NK-92 treated with Interleukin-12 subunit alpha and Interleukin-12 subunit beta, amount 100 ng/mL, for 24 hours (cell line): Measurements from ENCODE around the gene COL8A1.
"Not testable (repeated sequence)": the region's sequence is repeated elsewhere in the genome, so short reads cannot be mapped to it uniquely, and the experiment has no call there.

Source experiments
- DNase-seq: peaks from one replicate; lab custom pipeline; 2025; lab: John Stamatoyannopoulos, UW

Gene COL8A1

DNA sequence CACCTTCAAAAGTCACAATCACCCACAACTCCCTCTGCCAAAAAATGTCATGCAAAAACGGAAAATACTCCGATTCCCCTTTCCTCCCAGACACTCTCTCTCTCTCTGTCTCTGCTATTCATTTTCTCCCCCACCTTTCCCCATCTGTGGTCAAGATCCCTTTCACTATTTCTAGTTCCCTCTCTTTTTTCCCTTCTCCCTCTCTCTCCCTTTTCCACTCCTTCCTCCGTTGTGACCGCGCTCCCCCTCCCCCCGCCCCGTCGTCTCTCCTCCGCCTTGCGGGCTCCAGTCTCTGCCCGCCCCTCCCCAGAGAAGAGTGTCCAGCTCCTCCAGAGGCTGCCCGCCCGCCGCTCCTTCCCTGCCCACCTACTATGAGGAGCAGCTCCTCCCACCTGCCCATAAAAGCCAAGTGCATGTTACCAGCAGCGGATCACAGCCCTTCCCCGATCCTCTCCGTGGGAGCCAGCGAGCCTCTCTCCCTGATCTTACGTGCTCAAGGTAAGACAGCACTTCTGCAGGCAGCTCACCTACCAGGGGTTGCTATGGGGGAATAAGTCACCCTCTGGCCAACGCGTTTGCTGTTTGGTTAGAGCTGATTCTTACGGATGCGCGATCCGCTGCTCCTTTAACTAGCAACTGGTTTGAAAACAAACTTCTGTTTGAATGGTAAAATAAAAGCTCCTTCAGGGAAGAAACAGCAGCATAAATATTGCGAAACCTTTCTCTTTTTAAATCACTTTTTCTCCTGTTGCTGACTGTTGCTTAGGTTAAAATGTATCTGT is at the start of gene COL8A1:
Gene COL8A1, plus strand, starts transcription at position 428 of the 782 bp plus-strand sequence. CDS start 152,089 bp downstream, outside the sequence.
- no peak for DNase-seq

DNA sequence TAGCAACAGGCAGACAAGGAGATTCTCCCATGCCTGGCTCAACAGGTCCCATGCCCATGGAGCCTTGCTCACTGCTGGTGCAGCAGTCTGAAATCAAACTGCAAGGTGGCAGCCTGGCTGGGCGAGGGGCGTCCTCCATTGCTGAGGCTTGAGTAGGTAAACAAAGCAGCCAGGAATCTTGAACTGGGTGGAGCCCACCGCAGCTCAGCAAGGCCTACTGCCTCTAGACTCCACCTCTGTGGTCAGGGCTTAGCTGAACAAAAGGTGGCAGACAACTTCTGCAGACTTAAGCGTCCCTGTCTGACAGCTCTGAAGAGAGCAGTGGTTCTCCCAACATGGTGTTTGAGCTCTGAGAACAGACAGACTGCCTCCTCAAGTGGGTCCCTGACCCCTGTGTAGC is 49.2 kb upstream of the COL8A1 start:
- not testable (repeated sequence) for DNase-seq

DNA sequence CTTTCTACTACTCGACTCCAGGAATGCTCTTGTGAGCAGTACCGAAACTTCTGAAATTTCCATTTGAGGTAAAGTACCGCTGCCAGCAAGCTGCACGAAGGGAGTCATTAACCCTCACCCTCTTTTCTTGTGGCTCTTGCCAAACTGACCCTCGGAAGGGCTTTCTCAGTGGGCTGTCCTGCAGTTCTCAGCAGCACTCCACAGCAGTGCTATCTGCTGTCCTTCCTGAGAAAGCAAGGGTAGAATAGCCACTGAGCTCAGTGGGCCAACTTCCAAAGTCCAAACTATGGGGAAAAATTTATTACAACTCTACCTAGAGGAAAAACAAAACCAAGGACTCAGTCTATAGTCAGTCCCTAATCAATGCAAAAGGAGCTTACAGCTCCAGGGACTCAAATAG is 38.5 kb upstream of the COL8A1 start:
- DNase-seq = no peak

DNA sequence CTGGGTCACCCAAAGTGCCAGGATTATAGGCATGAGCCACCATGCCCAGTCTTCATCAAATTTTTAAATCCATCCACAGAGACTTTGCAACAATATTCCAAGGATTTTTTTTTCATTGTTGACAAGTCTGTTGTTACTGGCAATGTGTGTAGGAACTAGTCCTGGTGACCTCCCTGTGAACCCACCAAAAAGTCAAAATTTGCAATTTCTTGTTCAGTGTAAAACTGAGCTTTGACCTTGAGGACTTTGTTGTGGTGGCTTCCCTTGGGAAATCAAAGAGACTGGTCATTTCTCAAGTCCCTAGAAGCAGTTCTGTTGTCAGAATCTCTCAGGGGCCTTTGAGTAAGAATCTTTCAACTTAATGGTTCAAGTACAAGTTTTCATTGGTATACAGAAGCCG is 36.9 kb upstream of the COL8A1 start:
- DNase-seq = no peak

DNA sequence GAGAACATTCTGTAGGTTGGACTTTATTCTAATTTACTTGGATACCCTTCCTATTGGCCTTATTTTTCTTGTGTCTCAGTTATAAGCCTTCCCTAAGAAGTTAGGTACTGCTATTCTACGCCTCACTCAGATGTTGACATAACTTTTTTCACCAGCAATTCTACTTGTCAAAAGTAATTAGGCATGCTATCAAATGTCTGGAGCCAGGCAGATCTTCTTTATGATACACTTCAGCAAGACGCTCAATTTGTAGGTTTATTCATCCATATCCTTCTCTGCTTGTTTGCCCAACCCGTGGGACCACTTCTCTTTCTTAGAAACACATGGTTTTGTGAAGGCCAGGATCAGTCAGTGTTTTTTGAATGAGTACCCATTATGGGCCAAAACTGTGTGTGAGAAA is 36.2 kb upstream of the COL8A1 start:
- no peak for DNase-seq

DNA sequence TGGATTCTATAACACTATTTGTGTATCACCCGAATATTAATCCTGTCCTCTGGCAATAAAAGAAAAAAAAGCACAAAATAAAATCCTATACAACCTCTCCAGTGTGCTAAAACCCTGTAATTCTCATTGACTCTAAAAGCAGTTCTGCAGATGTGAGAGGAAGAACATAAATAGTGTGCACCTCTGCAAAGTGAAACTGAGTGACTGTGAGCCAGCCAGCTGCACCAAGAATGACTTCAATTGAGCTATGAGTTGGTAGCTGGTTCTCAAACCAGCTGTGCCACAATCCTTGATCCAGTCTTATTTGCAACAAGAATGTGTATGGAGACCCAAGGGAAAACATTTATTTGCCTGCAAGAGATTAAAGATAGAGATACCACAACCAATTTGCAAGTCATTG is 31.2 kb upstream of the COL8A1 start:
- no peak for DNase-seq

DNA sequence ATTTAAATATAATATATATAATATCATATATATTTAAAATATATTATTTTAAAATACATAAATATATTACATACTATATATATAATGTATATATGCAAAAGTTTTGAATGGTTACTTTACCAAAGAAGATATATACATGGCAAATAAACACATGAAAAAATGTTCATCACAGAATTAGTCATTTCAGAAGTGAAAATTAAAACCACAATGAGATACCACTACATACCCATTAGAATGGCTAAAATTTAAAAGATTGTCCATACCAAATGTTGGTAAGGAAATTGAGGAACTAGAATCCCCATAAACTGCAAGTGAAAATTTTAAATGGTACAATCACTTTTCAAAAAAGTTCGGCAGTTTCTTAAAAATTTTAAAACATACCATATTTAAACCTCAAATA is 23.6 kb upstream of the COL8A1 start:
- DNase-seq = no peak

DNA sequence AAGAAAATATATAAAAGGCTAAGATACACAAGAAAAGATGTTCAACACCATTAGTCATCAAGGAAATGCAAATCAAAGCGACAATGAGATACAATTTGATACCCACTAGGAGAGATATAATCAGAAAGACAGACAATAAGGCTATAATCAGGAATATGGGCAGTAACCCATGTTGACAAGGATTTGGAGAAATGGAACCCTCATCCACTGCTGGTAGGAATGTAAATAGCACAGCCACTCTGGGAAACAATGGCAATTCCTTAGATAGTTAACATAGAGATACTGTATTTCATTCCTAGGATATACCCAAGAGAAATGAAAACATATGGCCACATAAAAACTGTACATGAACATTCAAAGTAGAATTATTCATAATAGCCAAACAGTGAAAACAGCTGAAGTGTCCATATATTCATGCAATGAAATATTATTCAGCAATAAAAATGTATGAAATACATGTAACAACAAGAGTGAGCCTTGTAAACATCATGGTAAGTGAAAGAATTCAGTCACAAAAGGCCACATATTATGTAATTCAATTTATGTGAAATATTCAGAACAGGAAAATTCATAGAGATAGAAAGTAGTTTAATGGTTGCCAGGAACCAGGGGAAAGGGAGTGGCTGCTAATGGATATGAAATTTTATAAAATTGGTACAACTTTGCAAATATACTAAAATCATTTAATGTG is 18.2 kb upstream of the COL8A1 start:
- no peak for DNase-seq

DNA sequence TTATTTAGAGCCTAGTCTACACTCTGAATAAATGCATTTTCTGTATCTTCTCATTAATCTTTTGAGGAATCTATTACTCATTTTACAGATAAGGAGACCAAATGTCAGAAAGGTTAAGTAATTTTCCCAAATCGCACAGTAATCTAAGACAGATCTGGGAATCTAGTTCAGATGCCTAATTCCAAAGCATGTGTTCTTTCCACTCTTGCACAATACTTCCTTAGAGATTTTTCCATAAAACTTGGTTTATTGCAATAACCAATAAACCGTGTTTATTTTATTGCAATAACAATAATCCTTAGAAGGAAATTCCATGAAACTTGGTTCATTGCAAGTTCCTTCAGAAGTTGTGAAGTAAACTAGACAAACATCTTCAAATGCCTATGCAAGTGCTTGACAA is 17.4 kb upstream of the COL8A1 start:
- DNase-seq = no peak

DNA sequence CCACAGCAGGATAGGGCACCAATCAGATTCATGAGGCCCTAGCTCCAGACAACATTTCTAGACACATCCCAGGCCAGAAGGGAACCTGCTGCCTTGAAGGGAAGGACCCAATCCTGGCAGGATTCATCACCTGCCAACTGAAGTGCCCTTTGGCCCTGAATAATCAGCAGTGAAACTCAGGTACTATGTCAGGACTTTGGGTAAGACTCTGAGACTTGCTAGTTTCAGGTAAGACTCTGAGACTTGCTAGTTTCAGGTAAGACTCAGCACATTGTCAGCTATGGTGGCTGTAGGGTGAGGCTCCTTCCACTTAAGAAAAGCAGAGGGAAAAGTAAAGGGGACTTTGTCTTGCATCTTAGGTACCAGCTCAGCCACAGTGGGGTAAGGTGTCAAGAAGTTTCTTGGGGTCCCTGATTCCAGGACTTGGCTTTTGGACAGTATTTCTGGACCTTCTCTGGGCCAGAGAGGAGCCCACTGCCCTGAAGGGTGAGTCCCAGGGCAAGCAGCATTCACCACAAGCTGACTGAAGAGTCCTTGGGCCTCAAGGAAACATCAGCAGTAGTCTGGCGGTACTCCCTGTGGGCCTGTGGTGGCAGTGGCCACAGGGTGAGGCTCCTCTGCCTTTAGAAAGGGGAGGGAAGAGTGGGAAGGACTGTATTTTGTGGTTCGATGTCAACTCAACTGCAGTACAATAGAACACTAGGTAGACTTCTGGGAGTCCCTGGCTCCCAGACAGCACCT is 13.7 kb upstream of the COL8A1 start:
- DNase-seq = no peak

DNA sequence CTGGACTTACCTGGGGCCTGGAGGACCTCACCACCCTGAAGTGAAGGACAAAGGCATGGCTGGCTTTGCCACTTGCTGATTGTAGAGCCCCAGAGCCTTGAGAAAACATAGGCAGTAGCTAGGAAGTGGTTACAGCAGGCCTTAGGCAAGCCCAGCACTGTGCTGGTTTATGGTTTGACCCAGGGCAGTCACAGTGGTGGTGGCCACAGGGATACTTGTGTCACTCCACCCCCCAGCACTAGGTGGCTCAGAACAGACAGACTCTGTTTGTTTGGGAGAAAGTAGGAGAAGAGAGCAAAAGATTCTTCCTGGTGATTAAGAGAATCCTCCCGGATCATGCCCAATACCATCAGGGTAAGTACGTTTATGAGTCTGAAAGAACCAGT is 13.2 kb upstream of the COL8A1 start:
- DNase-seq = no peak

DNA sequence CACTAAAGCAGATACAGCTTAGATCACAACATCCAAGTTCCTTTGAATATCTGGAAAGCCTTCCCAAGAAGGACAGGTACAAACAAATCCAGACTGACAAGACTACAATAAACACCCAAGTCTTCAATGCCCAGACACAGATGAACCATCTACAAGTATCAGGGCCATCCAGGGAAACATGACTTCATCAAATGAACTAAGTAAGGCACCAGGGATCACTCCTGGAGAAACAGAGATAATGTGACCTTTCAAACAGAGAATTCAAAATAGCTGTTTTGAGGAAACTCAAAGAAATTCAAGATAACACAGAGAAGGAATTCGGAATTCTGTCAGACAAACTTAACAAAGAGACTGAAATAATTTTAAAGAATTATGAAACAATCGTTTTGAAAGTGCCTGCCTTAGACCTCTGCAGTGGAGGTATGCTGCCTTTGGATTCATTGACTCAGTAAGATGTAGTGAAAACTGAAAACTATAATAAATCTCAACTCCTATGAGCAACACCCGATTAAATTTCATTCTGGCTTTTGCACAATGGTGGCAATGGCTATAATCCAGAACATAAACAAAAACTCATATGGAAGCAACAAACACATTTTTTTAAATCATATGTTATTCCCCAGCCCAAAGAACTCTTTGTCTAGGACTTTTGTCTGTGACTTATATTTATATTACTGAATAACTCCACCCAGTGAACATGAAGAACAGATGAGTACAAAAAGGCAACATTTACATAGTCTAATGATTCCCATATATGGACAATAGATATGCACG is 12.6 kb upstream of the COL8A1 start:
- DNase-seq = no peak

DNA sequence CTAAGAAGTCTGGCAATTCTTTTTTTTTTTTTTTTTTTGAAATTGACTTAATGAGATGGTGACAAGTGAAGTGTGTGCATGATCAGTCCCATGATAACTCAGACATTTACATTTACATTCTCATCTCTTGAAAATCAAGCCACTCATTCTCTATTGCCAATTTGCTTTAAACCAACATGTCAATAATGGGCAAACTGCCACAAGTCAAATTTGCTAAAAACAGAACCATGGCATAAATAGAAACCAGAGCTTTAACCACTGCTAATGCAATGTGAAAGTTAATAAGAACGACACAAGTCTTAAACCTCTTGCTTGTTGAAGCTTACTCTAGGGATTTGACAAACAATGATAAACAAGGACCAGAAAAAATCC is 12.0 kb upstream of the COL8A1 start:
- no peak for DNase-seq

DNA sequence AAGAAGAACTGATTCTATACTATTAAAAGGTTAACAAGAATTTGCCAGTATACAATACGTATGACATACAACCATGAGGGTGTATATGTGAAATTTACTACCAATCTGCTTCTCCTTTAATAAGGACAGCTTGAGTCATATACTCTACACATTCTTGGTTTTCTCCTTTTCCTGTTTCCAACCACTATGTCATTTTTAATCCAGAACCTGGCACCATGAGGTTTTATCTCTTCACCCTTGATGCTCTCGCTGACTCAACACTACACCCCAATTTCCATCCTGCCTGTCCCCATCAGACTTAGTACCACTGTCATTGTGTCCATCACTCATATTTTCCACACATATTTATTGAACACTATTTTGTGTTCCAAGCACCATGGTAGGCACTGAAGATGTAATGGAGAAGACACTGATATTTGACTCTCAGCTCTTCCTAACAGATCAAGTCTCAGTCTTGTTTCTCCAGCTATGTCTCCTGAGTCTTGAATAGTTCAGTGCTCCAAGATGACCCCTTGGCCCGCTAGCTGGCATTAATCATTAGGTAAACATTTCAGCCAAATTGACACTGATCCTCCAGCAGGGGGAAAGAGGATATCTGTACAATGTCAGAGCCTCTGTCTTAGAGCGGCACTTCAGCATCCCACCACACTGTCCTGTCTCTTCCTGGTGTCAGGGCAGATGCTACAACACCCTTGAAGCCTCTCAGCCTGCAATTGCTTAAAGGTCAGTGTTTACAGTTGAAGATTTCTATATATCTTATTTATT is 11.2 kb upstream of the COL8A1 start:
- DNase-seq = no peak

DNA sequence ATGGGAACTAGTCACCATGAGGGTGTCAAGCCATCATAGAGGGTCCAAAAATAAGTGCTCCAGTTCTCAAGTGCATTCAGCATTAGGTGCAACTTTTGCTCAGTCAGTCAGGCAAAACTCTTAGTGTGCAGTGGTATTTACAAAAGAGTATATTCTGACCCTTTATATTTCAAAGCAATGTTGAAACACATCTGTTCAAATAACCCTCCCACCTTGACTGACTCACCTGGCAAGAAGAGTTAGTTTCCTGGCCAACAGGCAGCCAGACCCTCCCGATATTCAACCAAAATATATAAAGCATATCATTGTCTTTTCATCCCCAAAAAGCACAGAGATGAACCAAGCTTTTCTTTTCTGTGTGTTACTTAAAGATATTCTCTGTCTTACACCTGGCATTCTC is 7.6 kb upstream of the COL8A1 start:
- DNase-seq = no peak

DNA sequence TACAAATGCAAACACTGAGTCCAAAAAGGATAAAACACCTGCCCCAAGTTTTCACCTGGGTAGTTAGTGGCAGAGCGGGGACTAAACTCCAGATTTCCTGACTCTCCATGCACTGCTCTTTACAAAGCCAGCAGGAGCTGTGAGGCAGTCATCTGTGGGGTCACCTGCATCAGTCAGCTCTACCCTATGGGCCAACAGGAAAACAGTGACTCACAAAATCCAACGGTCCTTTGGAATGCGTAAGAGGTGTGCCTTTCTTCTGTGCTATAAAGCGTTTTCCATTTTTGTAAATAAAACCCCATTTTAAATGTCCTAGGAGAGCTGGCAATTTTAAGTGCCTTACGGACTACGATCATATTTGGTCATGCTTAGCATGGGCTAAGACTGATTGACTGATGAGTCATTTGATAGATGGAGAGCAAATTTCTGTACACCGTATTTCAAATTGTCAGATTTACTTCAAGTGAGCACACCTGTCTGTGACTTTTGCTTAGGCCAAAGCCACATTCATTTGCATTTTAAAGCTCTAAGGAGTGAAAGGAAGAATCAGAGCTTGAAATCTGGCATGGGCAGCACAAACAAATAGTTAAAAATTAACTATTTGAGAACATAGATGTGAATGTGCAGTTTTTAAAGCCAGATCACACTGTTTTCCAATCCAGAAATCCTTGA is 4.4 kb upstream of the COL8A1 start:
- no peak for DNase-seq

DNA sequence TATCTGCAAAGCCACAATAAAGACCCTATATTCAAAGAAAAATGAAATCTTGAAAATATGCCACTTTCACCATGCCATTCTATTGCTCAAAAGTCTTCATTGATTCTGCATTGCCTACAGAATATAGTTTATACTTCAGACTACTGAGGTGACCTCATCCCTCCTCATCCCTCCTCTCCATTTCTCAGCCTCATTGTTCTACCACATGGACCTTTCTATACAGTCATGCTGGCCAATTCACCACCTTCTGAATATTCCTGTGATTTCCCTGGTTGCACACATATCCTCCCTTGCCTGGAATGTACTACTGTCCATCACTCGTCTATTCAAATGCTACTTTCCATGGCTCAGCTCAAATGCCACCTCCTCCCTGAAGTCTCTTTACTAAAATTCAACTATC is 3.5 kb upstream of the COL8A1 start:
- no peak for DNase-seq

DNA sequence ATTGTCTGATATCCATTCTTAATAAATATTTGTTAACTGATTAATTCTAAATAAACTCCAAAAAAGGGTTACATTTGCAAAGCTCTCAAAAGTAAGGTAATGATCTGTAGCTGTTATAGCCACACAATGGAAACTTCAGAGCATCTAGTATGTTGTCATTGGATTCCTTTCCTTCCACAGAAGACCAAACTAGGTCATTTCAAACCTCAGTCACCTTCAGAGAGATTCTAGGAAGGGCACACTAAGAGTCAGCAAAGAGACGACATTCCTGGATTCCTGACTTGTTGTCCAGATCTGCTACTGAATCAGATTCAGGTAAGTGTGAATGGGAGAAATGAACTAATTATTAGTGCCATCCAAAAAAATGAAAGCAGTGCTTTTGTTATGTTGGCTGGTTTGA is 3.0 kb upstream of the COL8A1 start:
- no peak for DNase-seq

DNA sequence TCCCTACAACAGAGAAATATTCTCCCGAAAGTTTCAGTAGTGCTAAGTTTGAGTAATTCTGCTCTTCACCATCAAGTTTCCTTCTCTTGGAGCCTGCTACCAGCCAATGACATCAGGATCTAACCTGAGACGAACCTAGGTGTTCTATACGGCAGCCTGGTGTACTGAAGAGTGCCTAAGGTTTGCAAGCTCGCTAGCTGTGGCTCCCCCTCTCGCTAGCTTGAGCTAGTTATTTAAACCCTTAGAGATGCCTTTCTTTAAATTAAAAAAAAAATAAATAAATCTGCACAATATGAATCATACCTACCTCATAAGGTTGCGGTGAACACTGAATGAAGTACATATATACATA is 1.4 kb upstream of the COL8A1 start:
- DNase-seq = no peak

DNA sequence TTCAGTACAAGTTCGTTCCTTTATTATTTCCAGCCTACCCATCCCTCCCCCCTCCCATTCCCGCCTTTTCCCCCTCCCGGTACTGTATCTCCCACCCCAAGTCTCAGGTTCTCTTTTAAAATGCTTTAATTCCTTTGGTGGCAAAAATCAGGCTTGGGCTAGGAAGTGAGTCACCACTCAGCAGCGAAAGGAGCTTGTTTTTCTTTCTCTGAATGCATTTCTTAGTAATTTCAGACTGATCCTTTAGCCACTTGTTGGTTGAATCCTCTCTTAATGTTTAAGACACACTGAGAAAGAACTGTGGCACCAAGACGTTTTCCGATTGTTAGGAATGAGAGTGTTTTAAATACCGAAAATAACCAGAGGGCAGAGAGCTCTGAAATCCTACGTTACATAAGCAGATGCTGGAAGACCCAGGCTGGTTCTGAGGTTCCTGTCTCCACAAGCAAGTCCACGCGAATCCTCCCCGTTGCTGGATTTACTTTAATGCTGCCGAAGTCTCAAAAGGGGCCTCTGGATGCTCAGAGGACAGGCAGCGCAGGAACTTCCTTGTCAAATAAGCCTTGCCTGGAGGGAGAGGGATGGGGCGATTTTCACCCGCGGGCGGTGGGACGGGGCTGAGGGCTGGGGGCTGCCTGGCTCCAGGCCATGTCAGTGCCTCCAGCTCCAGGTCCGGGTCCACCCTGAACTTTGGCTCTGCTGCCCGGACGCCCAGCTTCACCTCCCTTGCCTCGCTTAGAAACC is 854 bp upstream of the COL8A1 start:
- no peak for DNase-seq
